Esophagus squamous epithelium (tissue), 4 donors: ENCODE measurements around the gene SERINC3.
A peak's percentile ranks its signal among the peaks of the same experiment; 100 is the strongest.

Experiments used
- POLR2A ChIP-seq, 4 donors: fragments of 450-650 bp; IDR thresholded peaks; one replicate each; pipeline ENCODE4 v1.6.1; 2017; ENCODE audit warnings: antibody characterized with exemption in 4 of 4, mild to moderate bottlenecking in 4 of 4, moderate library complexity in 3 of 4
- TF ChIP-seq, protein P1 (sequence below), 6 experiments: fragments of 450-650 bp in 4 of 6; fragments of 200-600 bp in 2 of 6; sonication (generic) in 2 of 6; IDR thresholded peaks; one replicate each; pipeline ENCODE4 v1.5.1; 2016 to 2019; ENCODE audit warnings: antibody characterized with exemption in 6 of 6, mild to moderate bottlenecking in 4 of 6, moderate library complexity in 4 of 6

DNA sequence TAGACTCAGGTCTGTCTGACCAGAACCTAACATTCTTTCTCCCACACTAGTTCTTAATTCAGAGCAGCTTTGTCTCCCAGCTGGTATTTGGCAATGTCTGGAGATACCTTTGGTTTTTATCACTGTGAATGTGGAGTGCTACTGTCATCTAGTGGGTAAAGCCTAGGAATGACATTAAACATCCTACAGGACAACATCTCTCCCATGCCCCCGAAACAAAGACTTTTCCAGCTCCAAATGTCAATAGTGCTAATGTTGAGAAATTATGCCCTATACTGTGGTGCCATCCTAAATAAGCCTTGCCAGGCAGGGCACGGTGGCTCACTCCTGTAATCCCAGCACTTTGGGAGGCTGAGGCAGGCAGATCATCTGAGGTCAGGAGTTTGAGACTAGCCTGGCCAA, 50.4 kb downstream of the SERINC3 start:
- TF ChIP-seq POLR2A (IDR thresholded peaks at IDR 0.05), result no peak
- TF ChIP-seq, protein P1, sequence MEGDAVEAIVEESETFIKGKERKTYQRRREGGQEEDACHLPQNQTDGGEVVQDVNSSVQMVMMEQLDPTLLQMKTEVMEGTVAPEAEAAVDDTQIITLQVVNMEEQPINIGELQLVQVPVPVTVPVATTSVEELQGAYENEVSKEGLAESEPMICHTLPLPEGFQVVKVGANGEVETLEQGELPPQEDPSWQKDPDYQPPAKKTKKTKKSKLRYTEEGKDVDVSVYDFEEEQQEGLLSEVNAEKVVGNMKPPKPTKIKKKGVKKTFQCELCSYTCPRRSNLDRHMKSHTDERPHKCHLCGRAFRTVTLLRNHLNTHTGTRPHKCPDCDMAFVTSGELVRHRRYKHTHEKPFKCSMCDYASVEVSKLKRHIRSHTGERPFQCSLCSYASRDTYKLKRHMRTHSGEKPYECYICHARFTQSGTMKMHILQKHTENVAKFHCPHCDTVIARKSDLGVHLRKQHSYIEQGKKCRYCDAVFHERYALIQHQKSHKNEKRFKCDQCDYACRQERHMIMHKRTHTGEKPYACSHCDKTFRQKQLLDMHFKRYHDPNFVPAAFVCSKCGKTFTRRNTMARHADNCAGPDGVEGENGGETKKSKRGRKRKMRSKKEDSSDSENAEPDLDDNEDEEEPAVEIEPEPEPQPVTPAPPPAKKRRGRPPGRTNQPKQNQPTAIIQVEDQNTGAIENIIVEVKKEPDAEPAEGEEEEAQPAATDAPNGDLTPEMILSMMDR (IDR thresholded peaks at IDR 0.05), result peak in 2 of 6 experiments; percentile 13 to 35
